ENCODE data around the gene NCOA7.
A peak's percentile ranks its signal among the peaks of the same experiment; 100 is the strongest.

NCOA7 gene

DNA sequence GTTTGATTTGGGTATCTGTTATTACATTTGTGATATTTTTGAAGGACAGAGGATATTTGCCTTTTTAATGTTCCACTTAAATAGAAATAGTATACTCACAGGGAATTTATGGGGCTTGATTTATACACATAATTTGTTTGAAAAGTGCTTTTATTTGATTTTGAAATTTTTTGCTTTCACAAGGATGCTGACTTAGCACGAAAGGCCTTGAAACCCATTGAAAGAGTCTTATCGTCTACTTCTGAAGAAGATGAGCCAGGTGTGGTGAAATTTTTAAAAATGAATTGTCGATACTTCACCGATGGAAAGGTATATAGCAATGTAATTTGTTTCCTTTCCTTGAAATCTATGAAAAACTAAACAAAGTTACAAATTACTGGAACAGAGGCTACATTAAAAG is 91.5 kb downstream of the NCOA7 start:
- TF ChIP-seq, protein P1, sequence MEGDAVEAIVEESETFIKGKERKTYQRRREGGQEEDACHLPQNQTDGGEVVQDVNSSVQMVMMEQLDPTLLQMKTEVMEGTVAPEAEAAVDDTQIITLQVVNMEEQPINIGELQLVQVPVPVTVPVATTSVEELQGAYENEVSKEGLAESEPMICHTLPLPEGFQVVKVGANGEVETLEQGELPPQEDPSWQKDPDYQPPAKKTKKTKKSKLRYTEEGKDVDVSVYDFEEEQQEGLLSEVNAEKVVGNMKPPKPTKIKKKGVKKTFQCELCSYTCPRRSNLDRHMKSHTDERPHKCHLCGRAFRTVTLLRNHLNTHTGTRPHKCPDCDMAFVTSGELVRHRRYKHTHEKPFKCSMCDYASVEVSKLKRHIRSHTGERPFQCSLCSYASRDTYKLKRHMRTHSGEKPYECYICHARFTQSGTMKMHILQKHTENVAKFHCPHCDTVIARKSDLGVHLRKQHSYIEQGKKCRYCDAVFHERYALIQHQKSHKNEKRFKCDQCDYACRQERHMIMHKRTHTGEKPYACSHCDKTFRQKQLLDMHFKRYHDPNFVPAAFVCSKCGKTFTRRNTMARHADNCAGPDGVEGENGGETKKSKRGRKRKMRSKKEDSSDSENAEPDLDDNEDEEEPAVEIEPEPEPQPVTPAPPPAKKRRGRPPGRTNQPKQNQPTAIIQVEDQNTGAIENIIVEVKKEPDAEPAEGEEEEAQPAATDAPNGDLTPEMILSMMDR (IDR thresholded peaks at IDR 0.05; ENCODE audit: control insufficient read depth, extremely low read depth, insufficient read depth) = no peak
- DNase-seq (ENCODE audit: low read depth) = no peak
- H3K4me3 ChIP-seq (ENCODE audit: low read depth, low read length) = no peak overlapping the region

DNA sequence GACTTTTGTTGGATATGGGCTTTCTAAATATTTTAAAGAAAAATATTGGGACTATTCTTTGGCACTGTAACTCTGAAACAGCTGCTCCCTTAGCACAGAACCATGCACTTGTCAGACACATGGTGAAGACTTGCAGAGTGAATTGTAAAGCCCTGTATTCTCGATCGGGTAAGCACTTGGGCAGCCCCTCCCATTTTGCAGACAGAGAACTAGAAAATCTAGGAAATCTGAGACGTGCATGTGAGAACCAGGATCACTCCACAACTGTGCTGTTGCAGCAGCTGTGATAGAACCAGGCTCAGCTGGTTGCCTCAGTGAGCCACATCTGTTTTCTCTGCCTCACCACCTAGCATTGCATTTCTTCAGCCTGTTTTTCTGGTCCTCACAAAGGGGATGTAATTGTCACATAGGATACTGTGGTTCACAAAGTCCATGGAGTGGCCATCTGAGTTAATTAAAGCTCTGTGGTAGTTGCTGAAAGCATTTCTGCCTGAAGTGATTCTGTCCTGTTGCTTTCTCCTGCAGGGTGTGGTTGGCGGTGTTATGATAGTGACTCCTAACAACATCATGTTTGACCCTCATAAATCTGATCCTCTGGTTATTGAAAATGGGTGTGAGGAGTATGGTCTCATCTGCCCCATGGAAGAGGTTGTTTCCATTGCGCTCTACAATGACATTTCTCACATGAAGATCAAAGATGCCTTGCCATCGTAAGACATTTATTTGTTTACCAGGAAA is 94.0 kb downstream of the NCOA7 start:
- H3K4me3 ChIP-seq (ENCODE audit: low read depth, low read length) = no peak overlapping the region
- TF ChIP-seq, protein P1 (IDR thresholded peaks at IDR 0.05; ENCODE audit: control insufficient read depth, extremely low read depth, insufficient read depth) = no peak
- no peak for DNase-seq (ENCODE audit: low read depth)

DNA sequence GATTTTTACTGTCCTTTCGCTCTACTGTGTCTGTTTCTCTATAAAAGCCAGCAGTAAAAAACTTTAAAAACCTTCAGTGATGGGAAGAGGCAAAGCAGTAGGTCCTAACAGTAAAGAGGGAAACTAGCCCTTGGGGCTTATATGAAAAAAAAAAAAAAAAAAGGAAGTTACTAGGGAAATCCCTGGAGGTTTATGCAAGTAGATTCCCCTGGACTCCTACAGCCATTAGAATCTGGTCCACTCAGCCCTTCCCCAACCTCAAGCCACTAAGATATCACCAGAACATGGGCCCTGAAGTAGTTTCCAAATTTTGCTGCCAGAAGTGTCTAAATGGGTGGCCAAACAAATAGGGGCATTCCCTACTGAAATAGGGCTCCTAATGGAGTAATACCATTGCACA is 95.3 kb downstream of the NCOA7 start:
- TF ChIP-seq, protein P1 (IDR thresholded peaks at IDR 0.05; ENCODE audit: control insufficient read depth, extremely low read depth, insufficient read depth) = no peak
- no peak for DNase-seq (ENCODE audit: low read depth)
- H3K4me3 ChIP-seq (ENCODE audit: low read depth, low read length) = no peak overlapping the region

DNA sequence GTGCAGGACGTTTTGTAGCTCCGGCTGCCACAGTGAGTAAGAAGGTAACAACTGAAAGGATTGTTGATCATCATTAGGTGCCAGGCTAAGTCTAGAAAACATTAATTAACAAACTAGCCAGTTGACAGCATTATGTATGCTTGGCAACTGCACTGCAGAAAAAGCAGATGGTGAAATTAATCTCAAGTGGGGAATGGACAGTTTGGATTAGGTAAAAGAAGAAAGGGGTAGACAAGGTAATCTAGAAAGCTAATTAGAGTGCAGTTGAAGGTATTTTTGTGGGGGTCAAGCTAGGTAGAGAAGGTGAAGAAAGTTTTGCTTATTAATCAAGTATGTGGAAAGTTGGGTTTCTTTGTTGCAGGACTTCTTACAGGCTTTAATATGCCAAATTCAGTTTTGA is 96.2 kb downstream of the NCOA7 start:
- TF ChIP-seq, protein P1 (IDR thresholded peaks at IDR 0.05; ENCODE audit: control insufficient read depth, extremely low read depth, insufficient read depth) = no peak
- H3K4me3 ChIP-seq (ENCODE audit: low read depth, low read length) = no peak overlapping the region
- DNase-seq (ENCODE audit: low read depth) = no peak

DNA sequence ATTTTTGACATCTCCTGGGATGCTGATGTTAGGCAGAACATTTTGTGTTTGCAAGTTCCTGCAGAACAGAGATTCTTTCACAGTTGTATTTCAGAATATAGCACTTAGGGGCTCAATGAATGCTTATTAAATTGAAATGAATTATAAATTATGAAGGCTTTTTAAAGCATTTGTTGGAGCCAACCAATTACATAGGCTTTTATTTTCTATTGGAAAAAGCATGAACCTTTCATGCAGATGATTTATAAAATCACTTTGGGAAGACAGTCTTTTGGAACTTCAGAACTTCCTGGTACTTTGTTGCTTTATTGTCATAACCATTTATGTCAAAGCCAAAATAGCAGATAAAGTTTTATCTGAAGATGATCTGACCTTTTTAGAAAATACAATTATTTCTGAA is 96.6 kb downstream of the NCOA7 start:
- H3K4me3 ChIP-seq (ENCODE audit: low read depth, low read length) = no peak overlapping the region
- DNase-seq (ENCODE audit: low read depth) = no peak
- TF ChIP-seq, protein P1 (IDR thresholded peaks at IDR 0.05; ENCODE audit: control insufficient read depth, extremely low read depth, insufficient read depth) = no peak

DNA sequence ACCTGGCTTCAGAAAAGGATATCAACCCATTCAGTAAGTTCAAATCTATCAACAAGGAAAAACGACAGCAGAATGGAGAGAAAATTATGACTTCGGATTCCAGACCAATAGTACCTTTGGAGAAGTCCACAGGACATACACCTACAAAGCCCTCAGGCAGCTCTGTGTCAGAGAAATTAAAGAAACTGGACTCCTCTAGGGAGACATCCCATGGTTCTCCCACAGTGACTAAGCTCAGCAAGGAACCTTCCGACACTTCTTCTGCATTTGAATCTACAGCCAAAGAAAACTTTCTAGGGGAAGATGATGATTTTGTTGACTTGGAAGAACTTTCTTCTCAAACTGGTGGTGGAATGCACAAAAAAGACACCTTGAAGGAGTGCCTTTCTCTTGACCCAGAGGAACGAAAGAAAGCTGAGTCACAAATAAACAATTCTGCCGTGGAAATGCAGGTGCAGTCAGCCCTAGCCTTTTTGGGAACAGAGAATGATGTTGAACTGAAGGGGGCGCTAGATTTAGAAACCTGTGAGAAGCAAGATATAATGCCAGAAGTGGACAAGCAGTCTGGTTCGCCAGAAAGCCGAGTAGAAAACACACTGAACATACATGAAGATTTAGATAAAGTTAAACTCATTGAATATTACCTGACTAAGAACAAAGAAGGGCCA is 98.4 kb downstream of the NCOA7 start:
- no peak overlapping the region for H3K4me3 ChIP-seq (ENCODE audit: low read depth, low read length)
- no peak for DNase-seq (ENCODE audit: low read depth)
- TF ChIP-seq, protein P1 (IDR thresholded peaks at IDR 0.05; ENCODE audit: control insufficient read depth, extremely low read depth, insufficient read depth) = peak; percentile 2; the same call in 1 of the 2 replicates
